ENCODE data around the gene WNT10A. TPM values are rescaled to one million over a fixed set of nuclear protein-coding genes. Genes with fewer than 3 reads are reported as not detected.

WNT10A gene
- total RNA-seq, 1 experiment from 2014 or later: 0.10 TPM

Other genes starting within 250 kb of the WNT10A start
- 14.6 and 15.0 TPM in 2 replicates for gene ZNF142, start 221.2 kb upstream of the WNT10A start, total RNA-seq (2014; rRNA removed; shearing (Covaris generic))
- gene BCS1L, start 221.2 kb upstream of the WNT10A start, total RNA-seq (2014; rRNA removed; shearing (Covaris generic)): 33.7 and 34.6 TPM in 2 replicates
- 18.5 and 22.6 TPM in 2 replicates for gene RNF25, start 208.8 kb upstream of the WNT10A start, total RNA-seq (2014; rRNA removed; shearing (Covaris generic))
- gene STK36, start 208.8 kb upstream of the WNT10A start, total RNA-seq (2014; rRNA removed; shearing (Covaris generic)): 11.2 and 14.9 TPM in 2 replicates
- 52.1 and 60.8 TPM in 2 replicates for gene TTLL4, start 170.0 kb upstream of the WNT10A start, total RNA-seq (2014; rRNA removed; shearing (Covaris generic))
- 3.2 and 3.6 TPM in 2 replicates for gene CYP27A1, start 98.7 kb upstream of the WNT10A start, total RNA-seq (2014; rRNA removed; shearing (Covaris generic))
- 0.13 and 0.16 TPM in 2 replicates for gene PRKAG3, start 49.0 kb upstream of the WNT10A start, total RNA-seq (2014; rRNA removed; shearing (Covaris generic))
- gene WNT6, start 21.0 kb upstream of the WNT10A start, total RNA-seq (2014; rRNA removed; shearing (Covaris generic)): 0.08 and 0.10 TPM in 2 replicates
- gene CDK5R2, start 78.8 kb downstream of the WNT10A start, total RNA-seq (2014; rRNA removed; shearing (Covaris generic)): 0.14 TPM in 1 of 2 replicates, not detected in the other
- gene FEV, start 104.3 kb downstream of the WNT10A start, total RNA-seq (2014; rRNA removed; shearing (Covaris generic)): not detected in 2 replicates
- gene CRYBA2, start 112.6 kb downstream of the WNT10A start, total RNA-seq (2014; rRNA removed; shearing (Covaris generic)): 0.15 TPM in 1 of 2 replicates, not detected in the other
- not detected in 2 replicates for gene CFAP65, start 160.7 kb downstream of the WNT10A start, total RNA-seq (2014; rRNA removed; shearing (Covaris generic))
- 0.10 TPM in 1 of 2 replicates, not detected in the other for gene IHH, start 180.1 kb downstream of the WNT10A start, total RNA-seq (2014; rRNA removed; shearing (Covaris generic))

All from SJCRH30 (cell line).